ENCODE data around the gene TAS2R10. TPM values are rescaled to one million over a fixed set of nuclear protein-coding genes. Genes with fewer than 3 reads are reported as not detected.

TAS2R10 gene
- total and polyA plus RNA-seq, 2 of the 8 experiments (the other 6 are each of a cell fraction or from before 2014, with no cell fraction given), result 0.08 TPM; not detected in 1

- Histone ChIP-seq H3K27ac (ENCODE audit: low read depth, low read length) (no peak within 1 kb of the TSS), H2BK12ac (ENCODE audit: low read depth, low read length) (no peak within 1 kb of the TSS), H4K8ac (ENCODE audit: extremely low read depth, insufficient read depth, low read length) (no peak within 1 kb of the TSS), H3K36me3 (ENCODE audit: control insufficient read depth in 2 of 4, insufficient read depth in 4 of 4, low read length in 3 of 4) (no peaks in the 10 kb centered on the region), H2AK5ac (ENCODE audit: low read depth, low read length) (no peak within 1 kb of the TSS), H2AFZ (ENCODE audit: low read length) (peak within 1 kb of the TSS; percentile 52), H4K20me1 (replicated peaks in 1 of 2; ENCODE audit: control insufficient read depth in 1 of 2, insufficient read depth in 2 of 2, low read length in 2 of 2) (no peaks in the 10 kb centered on the region), H3K23ac (ENCODE audit: insufficient read length) (no peak within 1 kb of the TSS), H3K79me1 (ENCODE audit: low read depth, low read length) (no peaks in the 10 kb centered on the region), H2BK15ac (ENCODE audit: low read length) (no peak within 1 kb of the TSS), H2BK5ac (ENCODE audit: low read depth, low read length) (no peak within 1 kb of the TSS), H3K4me1 (replicated peaks in 1 of 4; ENCODE audit: control insufficient read depth in 3 of 4, insufficient read depth in 4 of 4, low read length in 3 of 4) (peaks cover 0 to 12% (median 8%) of the 10 kb centered on the region in 4 experiments; a peak in 5 of 7 replicates), H2BK20ac (ENCODE audit: low read length) (no peak within 1 kb of the TSS), H3K4ac (replicated peaks; ENCODE audit: insufficient read length, low read depth, low read length) (no peak within 1 kb of the TSS), H3K14ac (ENCODE audit: insufficient read length) (no peak within 1 kb of the TSS), H3K27me3 (replicated peaks in 1 of 4; ENCODE audit: control insufficient read depth in 3 of 4, extremely low read depth in 1 of 4, insufficient read depth in 3 of 4, low read length in 3 of 4) (no peaks in the 10 kb centered on the region), H2BK120ac (replicated peaks; ENCODE audit: low read depth, low read length) (no peak within 1 kb of the TSS), H3K9ac (replicated peaks in 1 of 4; ENCODE audit: extremely low read depth in 1 of 4, low read depth in 3 of 4, low read length in 3 of 4) (no peak within 1 kb of the TSS), H3K56ac (replicated peaks; ENCODE audit: insufficient read length, low read depth, low read length) (no peak within 1 kb of the TSS), H3K79me2 (ENCODE audit: control insufficient read depth in 1 of 2, insufficient read depth in 2 of 2, low read length in 2 of 2) (no peaks in the 10 kb centered on the region), H3K4me3 (ENCODE audit: extremely low read depth in 1 of 4, insufficient read depth in 2 of 4, low read depth in 3 of 4, low read length in 4 of 4) (peak within 1 kb of the TSS in 1 of 4 experiments; percentile 1; a peak in 2 of 8 replicates), H4K91ac (replicated peaks; ENCODE audit: insufficient read length, low read length) (no peak within 1 kb of the TSS), H3K18ac (ENCODE audit: extremely low read depth, low read length) (no peak within 1 kb of the TSS), H4K5ac (ENCODE audit: insufficient read length, low read depth, low read length) (no peak within 1 kb of the TSS), H3K23me2 (ENCODE audit: low read depth, low read length) (no peaks in the 10 kb centered on the region), H3K4me2 (ENCODE audit: insufficient read depth in 1 of 2, low read depth in 2 of 2, low read length in 2 of 2) (peak within 1 kb of the TSS; percentile 43 to 52; a peak in 3 of 4 replicates), H3K9me3 (ENCODE audit: insufficient read depth in 2 of 2, low read depth in 1 of 2, low read length in 1 of 2) (no peaks in the 10 kb centered on the region)
- WGBS, 2 experiments (ENCODE audit: extremely low coverage in 1 of 2, insufficient coverage in 1 of 2, insufficient read length in 1 of 2, insufficient replicate concordance in 2 of 2, low coverage in 1 of 2, low lambda C conversion rate in 2 of 2, missing lambda C conversion rate in 1 of 2), result 53% methylated on average over 4 of the region's 4 CpGs; no CpG with 5 or more reads in 1 of the 2 experiments
- DNase-seq (ENCODE audit: low read depth in 1 of 2, low spot score in 2 of 2), result no peak
- no peak for FAIRE-seq
- ChIA-PET CTCF (ENCODE audit: partially characterized antibody) (no interaction called here), POLR2A (ENCODE audit: partially characterized antibody) (no interaction called here)
- TF ChIP-seq CEBPB (IDR thresholded peaks at IDR 0.05; ENCODE audit: low read depth, low read length) (no peak), YY1 (IDR thresholded peaks at IDR 0.05; ENCODE audit: low read depth, low read length) (no peak), SIRT6 (IDR thresholded peaks at IDR 0.05; ENCODE audit: low read length) (no peak), JUN (IDR thresholded peaks at IDR 0.05; ENCODE audit: low read depth, low read length) (no peak), RAD21 (IDR thresholded peaks at IDR 0.05 in 1 of 2, conservative IDR thresholded peaks at IDR 0.05 in 1 of 2; ENCODE audit: low read depth in 2 of 2, low read length in 2 of 2) (no peak), ASH2L (IDR thresholded peaks at IDR 0.05; ENCODE audit: low read length) (no peak), E2F6 (IDR thresholded peaks at IDR 0.05) (no peak), RXRA (IDR thresholded peaks at IDR 0.05; ENCODE audit: insufficient read depth, low read depth, low read length) (no peak), CBX8 (IDR thresholded peaks at IDR 0.05; ENCODE audit: borderline replicate concordance, low read depth, low read length) (no peak), TBP (IDR thresholded peaks at IDR 0.05; ENCODE audit: low read depth, low read length) (no peak), TEAD4 (IDR thresholded peaks at IDR 0.05; ENCODE audit: low read depth, low read length) (no peak), CHD1 (IDR thresholded peaks at IDR 0.05; ENCODE audit: low read depth, low read length) (no peak), GTF2F1 (IDR thresholded peaks at IDR 0.05; ENCODE audit: borderline replicate concordance, low read depth, low read length) (no peak), TCF12 (IDR thresholded peaks at IDR 0.05; ENCODE audit: low read depth, low read length) (no peak), SIN3A (conservative IDR thresholded peaks at IDR 0.05 in 1 of 2, IDR thresholded peaks at IDR 0.05 in 1 of 2; ENCODE audit: low read depth in 1 of 2, low read length in 2 of 2) (no peak)
Observed at GRCh38 chr12:10802587-10802986, 23.6 kb downstream of the TAS2R10 start, which contains the start of gene TAS2R7. Gene TAS2R7 (minus strand): TSS chr12:10802627. CDS start chr12:10802570, 57 bp downstream.

Measured in H1 (cell line).